Natural killer cell (primary cell): ENCODE results near the gene OGDHL. TPM values are rescaled to one million over a fixed set of nuclear protein-coding genes. Genes with fewer than 3 reads are reported as not detected.

ENCODE experiments used
- ATAC-seq, 3 donors: fragments of 150-1000 bp in 2 of 3; fragments of 200-7000 bp in 1 of 3; cut with Tn5 transposase; 1 replicate in 1 of 3; 2 replicates in 2 of 3; pipeline ENCODE4 v1.10.0; 2021; ENCODE audit warnings: mild to moderate bottlenecking in 2 of 3, moderate library complexity in 2 of 3
- DNase-seq, 2 donors: peaks; one replicate each; pipeline versions ENCODE4 v3.0.0 to v3.0.0-alpha.2; 2013 to 2021; ENCODE audit warnings: mixed read lengths in 1 of 2
- H3K27ac ChIP-seq: one replicate; pipeline ENCODE4 v1.5.1; 2013; ENCODE audit warnings: mild to moderate bottlenecking, low read length
- H3K27me3 ChIP-seq: one replicate; pipeline ENCODE4 v1.6.1; 2013; ENCODE audit warnings: low read length; ENCODE audit not compliant: control insufficient read depth, insufficient read depth
- H3K36me3 ChIP-seq: one replicate; pipeline ENCODE4 v1.6.1; 2013; ENCODE audit warnings: low read length; ENCODE audit not compliant: control insufficient read depth, insufficient read depth
- H3K4me1 ChIP-seq: one replicate; pipeline ENCODE4 v1.6.1; 2013; ENCODE audit warnings: low read length; ENCODE audit not compliant: control insufficient read depth, insufficient read depth
- H3K4me3 ChIP-seq: one replicate; pipeline ENCODE4 v1.5.1; 2013; ENCODE audit warnings: low read length
- H3K9me3 ChIP-seq: one replicate; pipeline ENCODE4 v1.6.1; 2013; ENCODE audit warnings: low read length; ENCODE audit not compliant: control insufficient read depth, insufficient read depth
- H3K27ac Mint-ChIP-seq, 2 donors: one replicate each; pipeline ENCODE4 v1.8.0; 2022; ENCODE audit warnings: mild to moderate bottlenecking in 2 of 2, mixed read lengths in 2 of 2, moderate library complexity in 1 of 2
- H3K27me3 Mint-ChIP-seq, 2 donors: one replicate each; pipeline ENCODE4 v1.8.0; 2022; ENCODE audit warnings: low read depth in 2 of 2, mixed read lengths in 2 of 2
- H3K36me3 Mint-ChIP-seq: one replicate; pipeline ENCODE4 v1.8.0; 2022; ENCODE audit warnings: mixed read lengths
- H3K4me1 Mint-ChIP-seq, 2 donors: one replicate each; pipeline ENCODE4 v1.8.0; 2022; ENCODE audit warnings: mixed read lengths in 2 of 2
- H3K4me3 Mint-ChIP-seq: one replicate; pipeline ENCODE4 v1.8.0; 2022; ENCODE audit warnings: mild to moderate bottlenecking, moderate library complexity, mixed read lengths
- H3K9me3 Mint-ChIP-seq, 2 donors: one replicate each; pipeline ENCODE4 v1.8.0; 2022; ENCODE audit warnings: mixed read lengths in 2 of 2
- CTCF ChIP-seq: fragments of 200-600 bp; IDR thresholded peaks from one replicate; pipeline ENCODE4 v1.8.0; 2022; ENCODE audit warnings: antibody characterized with exemption
- WGBS: methylation state at CpG from one replicate; pipeline ENCODE4 v1.1.7; 2013; ENCODE audit warnings: missing lambda C conversion rate; ENCODE audit not compliant: insufficient coverage; 5-methylcytosine and 5-hydroxymethylcytosine counted together
- intact Hi-C: fragments of 100-400 bp; cut with micrococcal nuclease; formaldehyde crosslinking; loops from one replicate; pipeline ENCODE4 v1.14.2; 2022
- total RNA-seq, 4 donors: library from RNA; stranded (reverse); fragments of 120-200 nt in 1 of 4; gene quantifications; one replicate each; pipeline versions ENCODE4 v1.2.3 to v1.2.4, GENCODE V29; 2013 to 2022

The OGDHL gene
- total RNA-seq, 3 donors from 2014 or later (not counting 1 experiment from before 2014, with no cell fraction given): not detected

DNA sequence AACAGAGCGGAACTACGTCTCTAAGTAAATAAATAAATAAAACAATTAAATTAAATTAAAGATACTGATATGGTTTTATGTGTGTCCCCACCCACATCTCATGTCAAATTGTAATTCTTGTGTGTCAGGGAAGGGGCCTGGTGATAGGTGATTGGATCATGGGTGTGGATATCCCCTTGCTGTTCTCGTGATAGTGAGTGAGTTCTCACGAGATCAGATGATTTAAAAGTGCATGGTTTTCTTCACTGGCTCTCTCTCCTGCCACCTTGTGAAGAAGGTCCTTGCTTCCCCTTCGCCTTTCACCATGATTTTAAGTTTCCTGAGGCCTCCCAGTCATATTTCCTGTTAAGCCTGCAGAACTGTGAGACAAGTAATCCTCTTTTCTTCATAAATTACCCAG is 29.0 kb upstream of the OGDHL start:
- Mint-ChIP-seq H3K36me3 (no peaks in the 10 kb centered on the region), H3K4me1 (no peaks in the 10 kb centered on the region), H3K4me3 (no peak overlapping the region), H3K27ac (no peak overlapping the region), H3K27me3 (peaks cover 0 to under 1% of the 10 kb centered on the region in 2 donors), H3K9me3 (no peaks in the 10 kb centered on the region)
- H3K4me3 ChIP-seq: no peak overlapping the region
- no peak for TF ChIP-seq CTCF
- H3K27ac ChIP-seq: no peak overlapping the region
- no peaks in the 10 kb centered on the region for H3K4me1 ChIP-seq
- WGBS: 69% methylated on average over 3 of the region's 5 CpGs
- ATAC-seq (no peak), DNase-seq (no peak)
- intact Hi-C loops: no loop called here
- no peaks in the 10 kb centered on the region for H3K9me3 ChIP-seq
- no peaks in the 10 kb centered on the region for H3K27me3 ChIP-seq
- H3K36me3 ChIP-seq: no peaks in the 10 kb centered on the region

DNA sequence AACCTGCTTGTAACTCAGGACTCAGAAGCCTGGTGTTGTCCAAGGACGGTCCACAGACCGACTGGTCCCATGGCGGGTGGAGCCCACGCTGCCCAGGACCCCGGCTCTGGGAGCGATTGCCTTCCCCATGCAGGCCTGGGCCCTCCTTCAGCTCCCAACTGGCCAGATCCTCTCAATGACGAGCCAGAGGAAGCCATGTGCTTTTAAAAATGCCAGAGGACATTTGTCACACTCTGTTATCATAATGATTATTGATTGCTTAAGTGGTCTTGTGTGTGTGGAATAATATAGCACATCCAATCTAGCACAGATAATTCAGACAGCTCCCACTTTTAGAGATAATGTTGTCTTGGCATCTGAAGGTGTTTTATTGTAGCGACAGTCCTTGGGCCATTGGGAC is 22.6 kb upstream of the OGDHL start:
- peaks cover 6 to 24% of the 10 kb centered on the region in 2 donors for H3K27me3 Mint-ChIP-seq
- H3K4me1 ChIP-seq: no peaks in the 10 kb centered on the region
- WGBS: 82% methylated on average over 8 of the region's 8 CpGs
- no peaks in the 10 kb centered on the region for H3K27me3 ChIP-seq
- H3K27ac ChIP-seq: no peak overlapping the region
- H3K4me3 Mint-ChIP-seq: no peak overlapping the region
- no peak for TF ChIP-seq CTCF
- no peak for DNase-seq
- H3K27ac Mint-ChIP-seq: no peak overlapping the region
- peaks cover 0 to 2% of the 10 kb centered on the region in 2 donors for H3K9me3 Mint-ChIP-seq
- H3K36me3 Mint-ChIP-seq: no peaks in the 10 kb centered on the region
- H3K9me3 ChIP-seq: no peaks in the 10 kb centered on the region
- intact Hi-C loops: no loop called here
- H3K36me3 ChIP-seq: no peaks in the 10 kb centered on the region
- no peak for ATAC-seq
- no peaks in the 10 kb centered on the region for H3K4me1 Mint-ChIP-seq
- no peak overlapping the region for H3K4me3 ChIP-seq

- WGBS: 74% methylated on average over 5 of the region's 5 CpGs
- H3K27ac Mint-ChIP-seq: no peak overlapping the region
These were observed 21.5 kb upstream of the OGDHL start for GRCh38 chr10:49783645-49784044.

More at GRCh38 chr10:49783645-49784044, 21.5 kb upstream of the OGDHL start:
- no peak overlapping the region for H3K27ac ChIP-seq
- no peaks in the 10 kb centered on the region for H3K4me1 ChIP-seq
- no peak overlapping the region for H3K4me3 Mint-ChIP-seq
- no peak for DNase-seq
- ATAC-seq: no peak
- H3K9me3 ChIP-seq: no peaks in the 10 kb centered on the region
- no peaks in the 10 kb centered on the region for H3K36me3 ChIP-seq
- intact Hi-C loops: no loop called here
- no peak overlapping the region for H3K4me3 ChIP-seq
- H3K4me1 Mint-ChIP-seq: no peaks in the 10 kb centered on the region
- H3K27me3 ChIP-seq: no peaks in the 10 kb centered on the region
- TF ChIP-seq CTCF: no peak
- H3K36me3 Mint-ChIP-seq: no peaks in the 10 kb centered on the region
- H3K27me3 Mint-ChIP-seq: peaks cover 6 to 28% of the 10 kb centered on the region in 2 donors
- H3K9me3 Mint-ChIP-seq: peaks cover 0 to 2% of the 10 kb centered on the region in 2 donors
